GM21423 (cell line): ENCODE measurements around the gene ZNF827.

ENCODE experiments used
- ATAC-seq: cut with Tn5 transposase; IDR thresholded peaks from one replicate; pipeline ENCODE4 v1.9.1; 2021; ENCODE audit warnings: mild to moderate bottlenecking, moderate library complexity; ENCODE audit not compliant: unreplicated experiment

Gene ZNF827

DNA sequence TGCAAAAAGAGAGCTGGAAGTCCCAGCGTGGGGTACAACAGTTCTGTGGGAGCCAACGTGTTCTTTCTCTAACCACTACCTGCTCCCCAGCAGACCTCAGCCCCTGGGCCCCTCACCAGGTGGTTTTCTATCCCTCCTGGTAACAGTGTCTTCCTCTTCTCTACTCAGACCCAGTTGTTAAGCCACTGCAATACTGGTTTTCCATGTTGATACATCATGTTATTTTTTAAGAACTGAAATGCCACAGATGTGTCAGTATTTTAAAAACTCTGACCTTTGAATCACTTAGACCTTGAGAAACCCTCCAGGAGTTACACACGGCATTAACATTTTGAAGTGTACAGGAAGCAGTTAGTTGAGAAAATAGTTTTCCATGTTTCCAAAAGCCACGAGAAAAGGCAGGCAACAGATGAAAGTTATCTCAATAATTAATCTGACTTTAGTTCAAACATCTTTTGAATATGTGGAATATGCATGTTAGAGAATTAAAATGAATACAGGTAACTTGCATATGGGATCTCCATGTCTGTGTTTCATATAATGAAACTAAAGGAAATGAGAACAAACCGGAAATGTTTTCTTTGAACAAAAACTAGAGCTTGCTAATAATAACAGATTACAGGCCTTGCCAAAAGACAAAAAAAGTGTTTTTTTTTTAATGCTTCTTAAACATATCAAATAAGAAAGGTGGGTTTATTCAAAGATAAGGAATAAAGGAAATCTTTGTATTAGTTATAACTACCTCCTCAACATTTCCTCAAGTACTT is 108.8 kb downstream of the ZNF827 start:
- ATAC-seq: peak; percentile 58

DNA sequence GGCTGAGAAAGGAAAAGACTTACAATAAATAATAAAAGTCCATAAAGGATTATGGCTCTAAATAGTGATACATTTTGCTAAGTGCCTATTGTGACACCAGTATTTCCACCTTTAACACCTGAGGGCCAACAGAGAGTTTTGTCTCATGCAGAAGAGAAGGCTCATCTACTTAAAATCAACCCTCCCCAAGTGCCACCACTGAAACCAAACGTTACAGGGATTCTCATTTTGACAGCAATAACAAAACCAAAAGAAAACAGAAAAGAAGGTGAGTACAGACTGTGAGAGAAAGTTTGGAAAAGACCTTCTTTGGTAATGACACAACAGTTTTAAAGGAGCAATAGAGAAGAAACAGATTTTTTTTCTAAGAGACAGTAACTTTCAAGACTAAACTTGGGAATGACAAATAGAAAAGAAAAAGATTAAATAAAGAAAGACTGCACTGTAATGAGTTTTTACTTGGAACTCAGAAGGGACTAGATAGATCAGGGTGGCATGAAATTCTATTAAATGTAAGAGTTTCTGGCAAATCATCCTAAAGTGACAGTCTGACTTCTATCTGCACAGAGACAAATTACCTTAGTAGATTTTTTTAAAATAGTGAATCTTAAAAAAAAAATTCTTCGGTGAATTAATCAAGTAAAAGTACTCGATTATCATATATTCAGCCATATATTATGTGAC is 109.7 kb downstream of the ZNF827 start:
- peak; percentile 63 for ATAC-seq

DNA sequence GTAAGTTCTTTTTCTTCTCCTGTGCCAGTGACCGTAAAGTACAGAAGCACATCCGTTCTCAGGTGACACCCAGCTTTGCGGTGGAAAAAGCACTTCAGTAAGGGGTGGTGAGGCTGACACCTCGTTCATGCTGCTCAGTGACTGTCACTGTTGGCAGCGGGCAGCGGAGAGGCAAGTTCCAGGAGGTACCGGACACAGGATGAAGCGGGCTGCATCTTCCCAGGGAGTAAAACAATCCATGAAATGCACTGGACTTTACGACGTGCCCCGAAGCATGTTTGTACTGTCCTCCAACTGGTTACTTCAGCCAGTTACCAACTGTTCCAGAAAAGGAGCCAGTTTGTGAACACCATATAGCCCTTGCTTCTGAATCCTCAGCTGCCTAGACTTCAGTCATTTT is 110.7 kb downstream of the ZNF827 start:
- no peak for ATAC-seq

GRCh38 chr4:145825255-145825654 is 113.4 kb downstream of the ZNF827 start:
- no peak for ATAC-seq

DNA sequence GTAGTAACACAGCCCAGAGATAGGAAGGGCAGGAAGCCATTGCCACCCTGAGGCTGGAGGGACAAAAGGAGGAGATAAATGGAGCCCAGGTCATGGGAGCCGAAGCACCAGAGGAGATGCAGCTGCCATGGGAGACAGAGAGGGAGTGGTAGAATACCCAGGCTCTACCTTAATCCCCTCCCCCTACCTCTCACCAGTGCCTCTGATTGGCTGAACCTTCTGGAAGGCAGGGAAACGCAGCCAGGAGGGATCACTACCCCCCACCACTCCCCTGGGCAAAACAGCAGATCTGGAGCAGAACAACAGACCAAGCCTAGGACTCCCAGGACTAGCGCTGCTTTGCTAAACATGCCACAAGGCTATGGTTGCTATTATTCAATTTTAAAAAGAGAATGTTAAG is 114.2 kb downstream of the ZNF827 start:
- ATAC-seq: no peak

DNA sequence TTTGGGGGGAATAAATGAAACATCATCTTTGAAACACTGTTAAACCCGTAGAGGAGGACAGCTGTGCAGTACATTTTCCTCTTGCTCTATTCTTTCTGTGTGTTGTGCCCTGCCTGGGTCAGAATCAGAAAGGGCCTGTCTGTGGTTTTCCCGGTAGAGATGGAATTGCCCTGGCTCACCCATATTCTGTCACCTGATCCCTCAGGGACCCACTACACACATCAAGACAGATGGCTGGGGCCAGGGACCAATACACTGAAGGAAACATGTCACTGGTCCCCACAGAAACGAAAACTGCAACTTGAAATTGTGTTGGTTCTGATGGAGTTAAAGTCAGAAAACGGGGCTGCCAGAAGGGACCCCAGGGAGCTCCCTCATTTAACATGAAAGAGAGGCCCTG is 114.9 kb downstream of the ZNF827 start:
- peak; percentile 34 for ATAC-seq

GRCh38 chr4:145822581-145822980 is 116.0 kb downstream of the ZNF827 start:
- ATAC-seq: no peak

DNA sequence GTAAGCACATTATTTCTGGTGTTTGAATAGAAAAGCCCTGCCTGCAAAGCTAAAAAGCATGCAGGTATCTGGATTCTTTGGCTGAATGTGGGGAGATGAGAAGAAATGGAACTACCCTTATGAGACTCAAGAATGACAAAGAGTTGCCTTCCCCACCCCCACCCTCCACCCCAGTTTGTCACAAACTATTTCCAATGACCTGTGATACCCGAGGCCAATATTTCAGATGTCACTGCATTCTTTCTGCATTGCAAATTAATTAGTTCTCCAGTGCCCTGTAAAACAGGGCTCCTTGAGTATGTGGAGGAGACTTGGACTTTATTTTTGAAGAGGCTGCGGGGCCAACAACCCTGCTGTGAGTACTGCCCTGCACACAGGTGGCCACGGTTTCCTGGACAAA is 116.4 kb downstream of the ZNF827 start:
- ATAC-seq: no peak

DNA sequence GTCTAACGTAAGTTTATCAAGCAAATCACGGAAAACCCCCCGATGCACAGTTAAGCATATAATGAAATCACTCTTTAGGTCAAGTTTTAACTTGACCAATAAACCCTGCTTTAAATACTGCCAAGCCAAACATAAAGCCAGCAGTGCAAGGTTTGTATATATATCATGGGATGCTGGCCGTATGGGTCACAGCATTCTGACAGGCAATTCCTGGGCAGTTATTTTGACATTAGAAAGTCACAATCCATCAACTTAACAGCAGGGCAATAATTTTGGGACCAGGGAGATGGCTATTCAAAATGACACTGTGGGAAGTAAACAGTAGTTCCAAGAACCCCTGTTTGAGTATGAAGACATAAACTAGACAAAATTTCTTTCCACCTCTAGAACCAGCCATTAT is 116.9 kb downstream of the ZNF827 start:
- ATAC-seq: no peak

GRCh38 chr4:145820407-145820806 is 118.2 kb downstream of the ZNF827 start:
- no peak for ATAC-seq

GRCh38 chr4:145819853-145820181 is 118.8 kb downstream of the ZNF827 start:
- ATAC-seq: peak; percentile 36

GRCh38 chr4:145819101-145819852 is 119.3 kb downstream of the ZNF827 start:
- no peak for ATAC-seq

DNA sequence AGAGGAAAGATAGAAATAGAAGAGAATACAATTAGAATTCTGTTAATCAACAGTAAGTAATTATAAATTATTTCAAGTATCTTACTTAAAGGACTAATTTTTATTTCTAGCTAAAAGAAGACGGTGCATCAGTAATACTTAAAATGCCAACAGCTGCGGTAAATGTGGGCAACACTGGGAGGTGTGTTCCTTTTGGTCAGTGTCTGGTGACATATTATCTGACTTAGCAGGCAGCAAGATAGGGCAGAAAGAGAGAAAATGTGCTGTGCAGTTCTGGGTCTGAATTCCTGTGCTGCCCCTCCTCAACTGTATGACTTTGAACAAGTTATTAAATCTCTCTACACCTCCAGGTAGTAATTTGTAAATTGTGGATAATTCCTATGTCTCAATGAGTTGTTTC is 120.6 kb downstream of the ZNF827 start:
- ATAC-seq: no peak

DNA sequence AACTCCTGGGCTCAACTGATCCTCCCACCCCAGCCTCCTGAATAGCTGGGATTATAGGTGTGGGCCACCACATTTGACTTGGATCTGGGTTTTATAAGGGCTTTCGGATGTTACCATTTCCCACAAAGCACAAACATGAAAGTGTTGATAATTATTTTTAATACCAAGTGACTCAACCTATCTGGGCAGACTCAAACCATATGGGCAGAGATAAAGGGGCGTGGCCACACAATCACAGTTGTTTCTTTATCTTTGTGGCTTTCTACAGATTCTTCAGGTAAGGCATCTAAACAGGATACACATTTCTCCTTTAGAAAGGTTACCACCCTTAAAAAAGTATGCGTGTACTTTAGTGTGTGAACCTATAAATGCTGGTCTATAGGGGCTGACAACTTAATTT is 122.5 kb downstream of the ZNF827 start:
- no peak for ATAC-seq

DNA sequence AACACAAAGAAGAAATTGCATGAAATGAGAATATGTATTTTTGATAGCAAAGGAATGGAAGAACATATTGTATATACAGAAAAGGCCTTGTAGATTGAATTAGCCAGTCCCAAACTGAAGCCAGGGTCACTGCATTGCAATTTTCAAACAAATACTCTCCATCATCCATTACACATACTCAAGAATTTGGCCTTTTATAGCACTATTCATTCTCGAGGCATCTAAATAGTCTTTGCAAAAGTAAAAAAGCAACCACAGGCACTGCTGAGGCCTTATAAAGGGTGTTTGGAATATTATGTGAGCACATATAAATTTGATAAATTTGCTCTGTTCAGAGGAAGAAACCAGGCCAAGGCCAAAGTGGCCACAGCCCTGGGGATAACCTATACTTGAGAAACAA is 123.0 kb downstream of the ZNF827 start:
- no peak for ATAC-seq

- no peak for ATAC-seq
These were observed 123.5 kb downstream of the ZNF827 start for GRCh38 chr4:145815027-145815612.

DNA sequence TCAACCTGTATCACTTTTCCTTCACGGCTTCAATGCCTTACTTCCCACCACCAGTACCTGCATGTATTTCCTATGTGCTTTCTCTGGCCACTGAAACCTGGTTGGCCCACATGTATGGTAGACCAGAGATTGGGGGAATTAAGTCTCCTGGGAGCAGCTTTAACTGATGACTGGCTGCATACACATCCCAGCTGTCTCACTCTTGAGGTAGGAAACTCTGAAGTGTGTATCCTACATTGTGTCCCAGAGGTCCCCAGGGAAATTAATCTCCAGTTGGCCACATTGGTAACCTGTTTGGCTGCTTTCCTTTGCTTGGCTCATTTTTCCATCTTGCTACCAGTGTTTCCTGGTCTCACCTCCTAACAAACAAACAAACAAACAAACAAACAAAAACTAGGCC is 124.4 kb downstream of the ZNF827 start:
- ATAC-seq: no peak

DNA sequence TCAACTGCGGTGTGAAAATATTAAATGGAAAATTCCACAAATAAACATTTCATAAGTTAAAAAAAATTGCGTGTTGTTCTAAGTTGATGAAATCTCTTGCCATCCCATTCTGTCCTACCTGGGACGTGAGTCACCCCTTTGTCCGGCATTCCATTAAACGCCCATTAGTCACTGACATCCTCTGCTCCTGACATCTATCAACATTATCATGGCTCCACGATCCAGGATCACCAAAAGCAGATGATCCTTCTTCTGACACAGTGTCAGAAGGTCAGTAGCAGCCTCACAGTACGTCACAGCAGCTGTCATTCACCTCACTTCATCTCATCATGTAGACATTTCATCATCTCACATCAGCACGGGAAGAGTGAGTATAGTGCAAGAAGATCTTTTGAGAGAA is 125.7 kb downstream of the ZNF827 start:
- ATAC-seq: no peak

- no peak for ATAC-seq
These were observed 129.6 kb downstream of the ZNF827 start for GRCh38 chr4:145808848-145809512.

DNA sequence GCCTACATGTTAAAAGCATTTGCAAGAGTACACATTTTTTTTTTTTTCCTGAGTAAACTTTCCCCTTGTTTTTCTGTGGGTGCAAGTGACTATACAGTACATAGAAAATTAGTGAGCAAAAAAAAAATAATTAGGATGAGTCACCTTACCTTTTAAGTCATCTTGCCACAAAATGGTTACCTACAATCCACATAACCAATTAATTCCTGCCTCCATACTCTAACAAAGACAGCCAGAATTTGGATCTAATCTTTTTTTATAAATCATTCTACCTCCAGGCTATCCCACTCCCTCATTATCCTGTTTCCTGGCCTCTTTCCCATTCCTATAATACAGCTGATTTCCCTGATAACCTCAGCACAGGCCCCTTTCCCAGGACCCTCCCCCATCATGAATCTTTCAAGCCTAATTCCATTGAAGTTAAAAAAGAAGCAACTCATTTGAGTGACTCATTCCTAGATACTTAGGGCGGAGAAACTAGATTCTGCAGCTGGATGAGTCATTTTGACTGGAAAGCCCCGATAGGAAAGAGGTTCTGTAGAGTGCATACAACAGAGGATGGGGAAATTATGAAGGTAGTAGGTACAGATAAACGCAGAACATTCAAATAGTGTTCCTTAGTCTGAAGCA is 130.5 kb downstream of the ZNF827 start:
- peak; percentile 75 for ATAC-seq

DNA sequence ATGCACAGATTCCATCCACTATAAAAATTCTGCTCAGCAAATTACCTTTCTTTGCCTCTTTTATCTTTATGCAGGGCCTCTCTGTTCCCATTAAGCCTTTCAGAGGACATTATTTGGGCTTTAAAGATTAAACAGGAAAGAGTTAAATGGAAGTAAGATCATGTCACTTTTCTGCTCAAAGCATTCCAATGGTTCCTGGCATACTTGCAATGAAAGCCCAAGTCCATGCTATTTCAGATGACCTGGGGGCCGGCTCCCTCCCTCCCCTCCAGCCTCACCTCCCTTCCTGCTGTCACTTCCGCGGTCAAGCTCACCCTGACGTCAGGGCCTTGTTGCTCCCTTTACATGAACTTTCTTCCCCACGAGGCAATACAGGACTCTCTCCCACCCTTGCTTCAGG is 133.1 kb downstream of the ZNF827 start:
- ATAC-seq: no peak
